Keratinocyte (primary cell): ENCODE measurements around the gene PTS. TPM values are rescaled to one million over a fixed set of nuclear protein-coding genes. Genes with fewer than 3 reads are reported as not detected.

Experiments
- DNase-seq: peaks from one replicate; pipeline ENCODE4 v3.0.0-alpha.2; 2011; ENCODE audit warnings: low read depth, missing footprints, low spot score
- FAIRE-seq: peaks from 2 replicates; lab custom pipeline; 2011; peaks lifted over from hg19 to GRCh38; lab: Jason Lieb, UNC
- H2AFZ ChIP-seq: 2 replicates; pipeline ENCODE4 v1.6.0; 2012; ENCODE audit warnings: low read length, control low read depth, inconsistent platforms; ENCODE audit not compliant: control insufficient read depth
- H3K27ac ChIP-seq: 2 replicates; pipeline ENCODE4 v1.5.1; 2011; ENCODE audit warnings: low read length; ENCODE audit not compliant: control insufficient read depth, insufficient read depth
- H3K27me3 ChIP-seq: 3 replicates; pipeline ENCODE4 v1.6.0; 2011; ENCODE audit warnings: low read length; ENCODE audit not compliant: control insufficient read depth, insufficient read depth; ENCODE audit errors: extremely low read depth
- H3K36me3 ChIP-seq, 2 experiments: 2 replicates in 1 of 2; 3 replicates in 1 of 2; pipeline ENCODE4 v1.5.1; 2011; ENCODE audit warnings: low read length in 2 of 2, mild to moderate bottlenecking in 1 of 2; ENCODE audit not compliant: control insufficient read depth in 2 of 2, insufficient read depth in 2 of 2; ENCODE audit errors: extremely low read depth in 1 of 2
- H3K4me1 ChIP-seq: 3 replicates; pipeline ENCODE4 v1.5.1; 2011; ENCODE audit warnings: low read length; ENCODE audit not compliant: control insufficient read depth, insufficient read depth; ENCODE audit errors: extremely low read depth
- H3K4me2 ChIP-seq: 3 replicates; pipeline ENCODE4 v1.6.0; 2011; ENCODE audit warnings: low read depth, low read length; ENCODE audit not compliant: control insufficient read depth, insufficient read depth; ENCODE audit errors: extremely low read depth
- H3K4me3 ChIP-seq, 3 experiments: fragments of 200-600 bp in 1 of 3; sonication (generic) in 1 of 3; 2 replicates in 2 of 3; 3 replicates in 1 of 3; pipeline ENCODE4 v1.5.1; 2011 to 2016; ENCODE audit warnings: low read length in 3 of 3, mild to moderate bottlenecking in 3 of 3, control low read depth in 2 of 3, inconsistent platforms in 1 of 3, low read depth in 1 of 3, mixed read lengths in 1 of 3, mixed run types in 1 of 3, moderate library complexity in 1 of 3; ENCODE audit not compliant: control insufficient read depth in 2 of 3, insufficient read depth in 2 of 3; ENCODE audit errors: extremely low read depth in 1 of 3
- H3K79me2 ChIP-seq: 2 replicates; pipeline ENCODE4 v1.6.0; 2012; ENCODE audit warnings: low read length; ENCODE audit not compliant: control insufficient read depth, insufficient read depth
- H3K9ac ChIP-seq: 3 replicates; pipeline ENCODE4 v1.6.0; 2011; ENCODE audit warnings: low read length; ENCODE audit not compliant: control insufficient read depth, insufficient read depth; ENCODE audit errors: extremely low read depth
- H3K9me1 ChIP-seq: 3 replicates; pipeline ENCODE4 v1.6.0; 2011; ENCODE audit warnings: low read length; ENCODE audit not compliant: control insufficient read depth, insufficient read depth; ENCODE audit errors: extremely low read depth
- H3K9me3 ChIP-seq: 2 replicates; pipeline ENCODE4 v1.5.1; 2012; ENCODE audit warnings: low read depth, low read length; ENCODE audit not compliant: control insufficient read depth
- H4K20me1 ChIP-seq: 3 replicates; pipeline ENCODE4 v1.6.0; 2011; ENCODE audit warnings: low read length; ENCODE audit not compliant: control insufficient read depth, insufficient read depth; ENCODE audit errors: extremely low read depth
- EZH2 ChIP-seq: IDR thresholded peaks from one replicate; pipeline ENCODE4 v1.6.1; 2012; ENCODE audit warnings: inconsistent platforms, mild to moderate bottlenecking, low read length, moderate library complexity
- dilution Hi-C: fragments of 300-500 bp; cut with MboI; formaldehyde crosslinking; loops from one replicate; pipeline ENCODE4 v1.7.0; 2020; ENCODE audit warnings: low sequenced_read_pairs; ENCODE audit not compliant: extremely low pct_ligation_motif_present
- polyA plus RNA-seq, 5 experiments: library from polyadenylated mRNA; depleted of rRNA in 3 of 5; stranded (reverse) in 3 of 5; stranded (forward) in 1 of 5; unstranded in 1 of 5; fragments of >200 nt; gene quantifications; 1 replicate in 1 of 5; 2 replicates in 3 of 5; 3 replicates in 1 of 5; pipeline versions ENCODE4 v1.2.1 to v1.2.3, GENCODE V29; 2011 to 2012; ENCODE audit warnings: missing spikeins in 2 of 5, low read depth in 1 of 5, low replicate concordance in 1 of 5
- TF ChIP-seq, protein P1 (sequence below), 3 experiments: IDR thresholded peaks in 1 of 3; conservative IDR thresholded peaks in 1 of 3; optimal IDR thresholded peaks in 1 of 3; 2 replicates in 2 of 3; 3 replicates in 1 of 3; pipeline versions ENCODE3 to v1.5.1; 2011; ENCODE audit warnings: low read length in 3 of 3, mild to moderate bottlenecking in 3 of 3, moderate library complexity in 2 of 3, control low read depth in 1 of 3, inconsistent platforms in 1 of 3; ENCODE audit not compliant: insufficient read depth in 2 of 3; ENCODE audit errors: extremely low read depth in 1 of 3

Gene PTS
- polyA plus RNA-seq, 1 donor (not counting 4 experiments of a cell fraction or from before 2014, with no cell fraction given), result 72.5 TPM

DNA sequence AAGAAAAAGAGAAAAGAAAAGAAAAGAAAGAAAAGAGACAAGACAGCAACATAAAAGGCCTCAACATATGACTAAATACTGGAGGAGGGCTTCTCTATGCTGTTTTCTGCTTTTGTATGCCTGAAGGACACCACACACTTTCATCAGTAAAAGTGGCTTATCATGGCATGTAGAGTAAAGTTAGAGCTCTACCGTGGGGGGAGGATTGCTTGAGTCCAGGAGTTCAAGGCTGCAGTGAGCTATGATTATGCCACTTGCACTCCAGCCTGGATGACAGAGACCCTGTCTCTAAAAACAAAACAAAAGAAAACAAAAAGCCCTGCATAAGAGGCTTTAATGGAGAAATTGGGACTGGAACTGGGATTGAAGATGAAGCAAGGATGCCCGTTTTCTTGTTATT is 5.7 kb downstream of the PTS start:
- H3K36me3 ChIP-seq, result peaks cover 18 to 29% of the 10 kb centered on the region in 2 experiments
- H3K79me2 ChIP-seq, result peaks cover 32% of the 10 kb centered on the region
- TF ChIP-seq EZH2, result no peak
- TF ChIP-seq, protein P1, sequence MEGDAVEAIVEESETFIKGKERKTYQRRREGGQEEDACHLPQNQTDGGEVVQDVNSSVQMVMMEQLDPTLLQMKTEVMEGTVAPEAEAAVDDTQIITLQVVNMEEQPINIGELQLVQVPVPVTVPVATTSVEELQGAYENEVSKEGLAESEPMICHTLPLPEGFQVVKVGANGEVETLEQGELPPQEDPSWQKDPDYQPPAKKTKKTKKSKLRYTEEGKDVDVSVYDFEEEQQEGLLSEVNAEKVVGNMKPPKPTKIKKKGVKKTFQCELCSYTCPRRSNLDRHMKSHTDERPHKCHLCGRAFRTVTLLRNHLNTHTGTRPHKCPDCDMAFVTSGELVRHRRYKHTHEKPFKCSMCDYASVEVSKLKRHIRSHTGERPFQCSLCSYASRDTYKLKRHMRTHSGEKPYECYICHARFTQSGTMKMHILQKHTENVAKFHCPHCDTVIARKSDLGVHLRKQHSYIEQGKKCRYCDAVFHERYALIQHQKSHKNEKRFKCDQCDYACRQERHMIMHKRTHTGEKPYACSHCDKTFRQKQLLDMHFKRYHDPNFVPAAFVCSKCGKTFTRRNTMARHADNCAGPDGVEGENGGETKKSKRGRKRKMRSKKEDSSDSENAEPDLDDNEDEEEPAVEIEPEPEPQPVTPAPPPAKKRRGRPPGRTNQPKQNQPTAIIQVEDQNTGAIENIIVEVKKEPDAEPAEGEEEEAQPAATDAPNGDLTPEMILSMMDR (optimal IDR thresholded peaks at IDR 0.05 in 1 of 3, IDR thresholded peaks at IDR 0.05 in 1 of 3, conservative IDR thresholded peaks at IDR 0.05 in 1 of 3; ENCODE audit: extremely low read depth in 1 of 3, insufficient read depth in 2 of 3, low read length in 3 of 3), result no peak

DNA sequence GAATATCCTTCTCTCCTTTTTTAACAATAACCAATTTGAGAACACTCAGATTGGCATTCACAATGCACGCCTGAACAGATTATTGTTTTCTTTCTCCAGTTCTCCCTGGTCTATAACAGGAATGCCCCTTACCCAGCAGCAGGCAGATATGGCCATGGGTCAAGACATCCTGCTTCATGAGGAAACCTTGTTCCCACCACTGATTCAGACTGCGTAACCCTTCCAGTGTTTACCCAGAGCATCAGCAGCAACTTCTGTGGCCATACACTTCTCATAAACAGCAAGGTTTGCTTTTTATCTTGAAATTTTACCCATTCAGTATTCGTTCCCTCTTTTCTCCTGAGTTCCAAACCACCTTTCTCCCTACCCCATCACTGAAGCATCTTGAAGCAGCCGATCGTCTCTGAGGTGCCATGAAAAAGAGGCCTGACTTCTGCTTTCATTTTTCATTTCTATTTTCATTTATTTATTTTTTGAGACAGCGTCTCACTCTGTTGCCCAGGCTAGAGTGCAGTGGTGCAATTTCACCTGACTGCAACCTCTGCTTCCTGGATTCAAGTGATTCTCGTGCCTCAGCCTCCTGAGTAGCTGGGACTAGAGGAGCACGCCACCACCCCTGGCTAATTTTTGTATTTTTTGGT is 9.6 kb downstream of the PTS start:
- no peak for FAIRE-seq
- no peaks in the 10 kb centered on the region for H3K4me1 ChIP-seq

More for the DNA sequence above, 5.7 kb downstream of the PTS start:
- Histone ChIP-seq H3K9me3 (no peaks in the 10 kb centered on the region), H3K4me1 (peaks cover 8% of the 10 kb centered on the region), H4K20me1 (no peaks in the 10 kb centered on the region), H3K27ac (no peak overlapping the region), H3K9ac (no peak overlapping the region), H3K4me3 (no peak overlapping the region), H3K27me3 (no peaks in the 10 kb centered on the region), H3K9me1 (peaks cover 3% of the 10 kb centered on the region), H2AFZ (no peak overlapping the region), H3K4me2 (no peak overlapping the region)
- no peak for FAIRE-seq
- DNase-seq, result no peak
- dilution Hi-C loops, result no loop called here

More for the DNA sequence above, 9.6 kb downstream of the PTS start:
- H3K27ac ChIP-seq, result no peak overlapping the region
- dilution Hi-C loops, result no loop called here
- H3K79me2 ChIP-seq, result no peaks in the 10 kb centered on the region
- no peaks in the 10 kb centered on the region for H3K9me3 ChIP-seq
- H2AFZ ChIP-seq, result no peak overlapping the region
- H3K4me2 ChIP-seq, result no peak overlapping the region
- no peak overlapping the region for H3K9ac ChIP-seq
- TF ChIP-seq EZH2, result no peak
- TF ChIP-seq, protein P1 (optimal IDR thresholded peaks at IDR 0.05 in 1 of 3, IDR thresholded peaks at IDR 0.05 in 1 of 3, conservative IDR thresholded peaks at IDR 0.05 in 1 of 3; ENCODE audit: extremely low read depth in 1 of 3, insufficient read depth in 2 of 3, low read length in 3 of 3), result no peak
- DNase-seq, result no peak
- H3K27me3 ChIP-seq, result no peaks in the 10 kb centered on the region
- peaks cover 23 to 24% of the 10 kb centered on the region in 2 experiments for H3K36me3 ChIP-seq
- H4K20me1 ChIP-seq, result no peaks in the 10 kb centered on the region
- peaks cover 3% of the 10 kb centered on the region for H3K9me1 ChIP-seq
- H3K4me3 ChIP-seq, result no peak overlapping the region
